ENCODE results near the gene CLINT1.

CLINT1 gene

DNA sequence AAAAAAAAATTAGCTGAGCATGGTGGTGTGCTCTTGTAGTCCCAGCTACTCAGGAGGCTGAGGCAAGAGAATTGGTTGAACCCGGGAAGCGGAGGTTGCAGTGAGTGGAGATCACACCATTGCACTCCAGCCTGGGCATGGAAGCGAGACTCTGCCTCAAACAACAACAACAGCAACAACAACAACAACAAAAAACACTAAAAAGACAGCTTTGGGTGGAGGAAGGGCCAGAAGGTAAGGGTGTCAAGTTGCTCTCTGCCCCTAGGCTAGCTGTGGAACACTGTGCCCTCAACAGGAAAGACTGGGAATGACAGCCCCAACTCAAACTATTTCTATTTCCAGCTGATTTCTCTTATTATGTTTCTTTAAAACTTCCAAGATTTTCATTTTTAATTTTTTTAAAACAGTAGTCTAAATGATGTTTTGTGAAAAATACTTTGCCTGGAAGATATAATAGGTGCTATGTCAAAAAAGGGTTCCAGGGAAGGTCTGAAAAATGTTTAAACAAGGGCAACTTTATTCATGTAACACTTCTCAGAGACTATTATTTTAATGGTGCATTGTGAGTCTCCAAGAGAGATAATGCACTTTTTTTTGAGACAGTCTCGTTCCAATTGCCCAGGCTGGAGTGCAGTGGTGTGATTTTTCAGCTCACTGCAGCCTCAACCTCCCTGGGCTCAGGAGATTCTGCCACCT, 29.9 kb downstream of the CLINT1 start:
- no peak for DNase-seq (ENCODE audit: low read depth)
- in situ Hi-C loops (cut with HindIII; ENCODE audit: low sequenced_read_pairs) = no loop called here
- H3K4me3 ChIP-seq (ENCODE audit: low read depth, low read length) = no peak overlapping the region
- TF ChIP-seq, protein P1, sequence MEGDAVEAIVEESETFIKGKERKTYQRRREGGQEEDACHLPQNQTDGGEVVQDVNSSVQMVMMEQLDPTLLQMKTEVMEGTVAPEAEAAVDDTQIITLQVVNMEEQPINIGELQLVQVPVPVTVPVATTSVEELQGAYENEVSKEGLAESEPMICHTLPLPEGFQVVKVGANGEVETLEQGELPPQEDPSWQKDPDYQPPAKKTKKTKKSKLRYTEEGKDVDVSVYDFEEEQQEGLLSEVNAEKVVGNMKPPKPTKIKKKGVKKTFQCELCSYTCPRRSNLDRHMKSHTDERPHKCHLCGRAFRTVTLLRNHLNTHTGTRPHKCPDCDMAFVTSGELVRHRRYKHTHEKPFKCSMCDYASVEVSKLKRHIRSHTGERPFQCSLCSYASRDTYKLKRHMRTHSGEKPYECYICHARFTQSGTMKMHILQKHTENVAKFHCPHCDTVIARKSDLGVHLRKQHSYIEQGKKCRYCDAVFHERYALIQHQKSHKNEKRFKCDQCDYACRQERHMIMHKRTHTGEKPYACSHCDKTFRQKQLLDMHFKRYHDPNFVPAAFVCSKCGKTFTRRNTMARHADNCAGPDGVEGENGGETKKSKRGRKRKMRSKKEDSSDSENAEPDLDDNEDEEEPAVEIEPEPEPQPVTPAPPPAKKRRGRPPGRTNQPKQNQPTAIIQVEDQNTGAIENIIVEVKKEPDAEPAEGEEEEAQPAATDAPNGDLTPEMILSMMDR (IDR thresholded peaks at IDR 0.05; ENCODE audit: low read depth, low read length, missing control alignments) = peak; percentile 42

DNA sequence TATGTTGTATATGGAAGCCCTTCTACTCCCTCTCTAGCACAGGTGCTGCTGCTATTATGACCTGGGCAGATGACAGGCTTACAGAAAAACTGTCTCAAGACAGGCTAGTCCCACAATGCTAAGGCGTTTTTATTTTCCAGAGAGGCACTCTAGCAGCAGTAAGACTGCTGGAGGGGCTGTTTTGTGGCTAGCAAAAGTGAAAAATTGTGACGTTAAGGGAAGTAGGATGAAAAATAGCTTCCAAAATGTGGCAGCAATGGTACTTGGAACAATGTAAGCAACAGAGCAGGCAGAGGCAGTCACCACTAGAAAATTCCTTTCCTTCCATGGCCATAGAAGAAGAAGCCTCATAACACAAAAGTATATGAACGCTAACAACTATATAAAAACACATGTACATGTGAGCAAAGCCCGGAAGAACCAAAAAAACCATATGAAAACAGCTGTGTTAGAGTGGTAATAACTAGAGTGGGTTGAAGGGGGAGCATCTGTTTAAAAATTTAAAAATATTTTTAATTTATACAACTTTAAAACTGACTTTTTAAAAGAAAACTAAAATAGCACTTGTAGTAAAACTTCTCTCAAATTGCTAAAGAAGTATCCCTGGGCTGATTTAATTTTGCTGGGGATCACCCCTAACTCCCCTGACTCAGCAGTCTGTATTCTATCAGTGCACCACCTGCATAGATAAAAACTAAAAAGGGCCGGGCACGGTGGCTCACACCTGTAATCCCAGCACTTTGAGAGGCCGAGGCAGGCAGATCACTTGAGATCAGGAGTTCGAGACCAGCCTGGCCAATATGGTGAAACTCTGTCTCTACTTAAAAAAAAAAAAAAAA, 30.6 kb downstream of the CLINT1 start:
- no peak overlapping the region for H3K4me3 ChIP-seq (ENCODE audit: low read depth, low read length)
- in situ Hi-C loops (cut with HindIII; ENCODE audit: low sequenced_read_pairs) = no loop called here
- TF ChIP-seq, protein P1 (IDR thresholded peaks at IDR 0.05; ENCODE audit: low read depth, low read length, missing control alignments) = no peak
- DNase-seq (ENCODE audit: low read depth) = no peak

DNA sequence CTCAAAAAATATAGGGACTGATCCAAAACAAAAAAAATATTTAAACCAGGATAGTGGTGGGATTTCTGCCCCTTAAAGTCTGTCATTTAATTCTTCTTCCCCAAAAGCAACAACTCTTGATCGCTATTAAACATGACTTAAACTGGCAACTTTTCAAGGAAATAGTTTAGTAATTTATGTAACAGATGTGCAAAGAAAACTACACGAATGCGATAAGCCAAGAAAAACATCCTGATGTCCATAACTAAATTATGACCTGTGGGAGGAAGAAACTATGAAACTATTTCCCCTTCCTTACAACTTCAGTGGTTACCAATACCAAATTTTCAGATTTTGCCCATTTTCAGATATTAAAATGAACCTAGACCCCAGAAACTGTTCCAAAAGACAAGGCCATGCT, 31.5 kb downstream of the CLINT1 start:
- DNase-seq (ENCODE audit: low read depth) = peak; percentile 11
- H3K4me3 ChIP-seq (ENCODE audit: low read depth, low read length) = no peak overlapping the region
- in situ Hi-C loops (cut with HindIII; ENCODE audit: low sequenced_read_pairs) = no loop called here
- TF ChIP-seq, protein P1 (IDR thresholded peaks at IDR 0.05; ENCODE audit: low read depth, low read length, missing control alignments) = no peak

DNA sequence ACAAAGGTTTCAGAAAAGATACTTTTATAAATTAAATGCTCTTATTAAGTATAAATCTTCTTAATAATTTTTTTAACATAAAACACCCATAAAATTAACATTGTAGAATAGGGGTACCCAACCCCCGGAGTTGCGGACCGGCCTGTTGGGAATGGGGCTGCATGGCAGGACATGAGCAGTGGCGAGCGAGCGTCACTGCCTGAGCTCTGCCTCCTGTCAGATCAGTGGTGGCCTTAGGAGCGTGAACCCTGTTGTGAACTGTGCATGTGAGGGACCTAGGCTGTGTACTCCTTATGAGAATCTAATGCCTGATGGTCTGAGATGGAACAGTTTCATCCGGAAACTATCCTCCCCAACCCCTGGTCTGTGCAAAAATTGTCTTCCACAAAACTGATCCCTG, 35.3 kb downstream of the CLINT1 start:
- TF ChIP-seq, protein P1 (IDR thresholded peaks at IDR 0.05; ENCODE audit: low read depth, low read length, missing control alignments) = no peak
- in situ Hi-C loops (cut with HindIII; ENCODE audit: low sequenced_read_pairs) = no loop called here
- no peak overlapping the region for H3K4me3 ChIP-seq (ENCODE audit: low read depth, low read length)
- DNase-seq (ENCODE audit: low read depth) = no peak

DNA sequence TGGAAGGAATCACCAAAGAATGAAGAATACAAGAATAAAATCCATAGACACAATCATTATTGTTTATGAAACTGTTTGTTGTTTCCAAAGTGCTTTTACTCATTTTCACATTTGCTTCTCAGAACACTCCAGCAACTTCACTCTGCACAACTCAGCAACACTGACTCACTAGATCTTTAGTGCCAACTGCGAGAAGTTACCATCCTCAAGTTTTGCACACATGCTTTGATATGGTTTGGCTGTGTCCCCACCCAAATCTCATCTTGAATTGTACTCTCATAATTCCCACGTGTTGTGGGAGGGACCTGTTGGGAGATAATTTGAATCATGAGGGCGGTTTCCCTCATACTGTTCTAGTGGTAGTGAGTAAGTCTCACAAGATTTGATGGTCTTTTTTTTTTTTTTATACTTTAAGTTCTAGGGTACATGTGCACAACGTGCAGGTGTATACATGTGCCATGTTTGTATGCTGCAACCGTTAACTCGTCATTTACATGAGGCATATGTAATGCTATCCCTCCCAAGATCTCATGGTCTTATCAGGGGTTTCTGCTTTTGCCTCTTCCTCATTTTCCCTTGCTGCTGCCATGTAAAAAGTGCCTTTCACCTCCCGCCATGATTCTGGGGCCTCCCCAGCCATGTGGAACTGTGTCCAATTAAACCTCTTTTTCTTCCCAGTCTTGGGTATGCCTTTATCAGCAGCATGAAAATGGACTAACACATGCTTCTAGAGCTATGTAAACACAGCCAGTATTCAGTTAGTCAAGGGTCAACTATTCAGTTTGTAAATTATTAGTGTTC, 36.9 kb downstream of the CLINT1 start:
- no peak for DNase-seq (ENCODE audit: low read depth)
- no peak overlapping the region for H3K4me3 ChIP-seq (ENCODE audit: low read depth, low read length)
- TF ChIP-seq, protein P1 (IDR thresholded peaks at IDR 0.05; ENCODE audit: low read depth, low read length, missing control alignments) = no peak
- in situ Hi-C loops (cut with HindIII; ENCODE audit: low sequenced_read_pairs) = no loop called here

DNA sequence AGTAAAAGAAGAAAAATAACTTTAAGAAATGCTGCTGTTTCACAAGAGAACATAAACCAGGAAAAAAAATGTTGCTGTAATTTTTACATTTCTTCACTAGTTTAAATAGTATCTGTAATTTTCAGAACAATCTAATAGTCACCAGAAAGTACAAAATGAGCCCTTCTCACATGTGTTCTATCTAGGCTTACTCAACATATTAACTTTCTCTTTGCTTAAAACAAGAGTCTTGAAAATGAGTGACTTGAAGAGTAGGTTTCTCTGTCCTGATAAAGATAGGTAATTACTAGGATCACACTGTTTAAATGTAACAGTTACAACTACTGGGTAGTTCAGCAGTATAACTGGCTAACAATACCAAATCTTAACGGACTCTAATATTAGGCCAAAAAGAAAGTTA, 37.5 kb downstream of the CLINT1 start:
- in situ Hi-C loops (cut with HindIII; ENCODE audit: low sequenced_read_pairs) = no loop called here
- TF ChIP-seq, protein P1 (IDR thresholded peaks at IDR 0.05; ENCODE audit: low read depth, low read length, missing control alignments) = no peak
- DNase-seq (ENCODE audit: low read depth) = no peak
- H3K4me3 ChIP-seq (ENCODE audit: low read depth, low read length) = no peak overlapping the region

Measured in astrocyte of the cerebellum (primary cell).